CD4-positive, alpha-beta memory T cell (primary cell): Measurements from ENCODE around the gene SOX5. TPM values are rescaled to one million over a fixed set of nuclear protein-coding genes. Genes with fewer than 3 reads are reported as not detected.

Experiments used
- CTCF ChIA-PET: fragments of 350-600 bp; sonication (Branson Sonifier 250); formaldehyde crosslinking; loops from one replicate; lab custom pipeline; 2021; ENCODE audit warnings: inconsistent platforms; ENCODE audit not compliant: partially characterized antibody; lab: Charles Lee
- POLR2A ChIA-PET: fragments of 350-600 bp; sonication (Branson Sonifier 250); formaldehyde crosslinking; loops from one replicate; lab custom pipeline; 2021; ENCODE audit not compliant: partially characterized antibody; lab: Charles Lee
- DNase-seq, 5 donors: peaks; one replicate each; pipeline versions ENCODE4 v3.0.0 to v3.0.0-alpha.2; 2020 to 2022; ENCODE audit warnings: mixed read lengths in 1 of 5
- H3K27ac ChIP-seq: one replicate; pipeline ENCODE4 v1.7.0; 2013; ENCODE audit warnings: low read depth, low read length
- H3K27me3 ChIP-seq: 2 replicates; pipeline ENCODE4 v1.7.0; 2013; ENCODE audit warnings: mild to moderate bottlenecking, low read length, moderate library complexity; ENCODE audit not compliant: insufficient read depth
- H3K36me3 ChIP-seq: 2 replicates; pipeline ENCODE4 v1.7.0; 2013; ENCODE audit warnings: mild to moderate bottlenecking, low read length, moderate library complexity; ENCODE audit not compliant: insufficient read depth
- H3K4me1 ChIP-seq: 2 replicates; pipeline ENCODE4 v1.7.0; 2013; ENCODE audit warnings: mild to moderate bottlenecking, low read length, moderate library complexity; ENCODE audit not compliant: insufficient read depth
- H3K4me3 ChIP-seq, 2 donors: one replicate each; pipeline ENCODE4 v1.7.0; 2013; ENCODE audit warnings: low read length in 2 of 2, mild to moderate bottlenecking in 1 of 2
- H3K9me3 ChIP-seq, 2 donors: one replicate each; pipeline ENCODE4 v1.7.0; 2013; ENCODE audit warnings: low read length in 2 of 2, control low read depth in 1 of 2; ENCODE audit not compliant: control insufficient read depth in 1 of 2
- H3K27ac Mint-ChIP-seq, 7 donors: one replicate each; pipeline ENCODE4 v1.8.0; 2020 to 2021; ENCODE audit warnings: mixed read lengths in 7 of 7, mild to moderate bottlenecking in 6 of 7, inconsistent platforms in 3 of 7, moderate library complexity in 3 of 7
- H3K27me3 Mint-ChIP-seq, 2 donors: one replicate each; pipeline ENCODE4 v1.8.0; 2020 to 2021; ENCODE audit warnings: mixed read lengths in 2 of 2
- H3K36me3 Mint-ChIP-seq, 2 donors: one replicate each; pipeline ENCODE4 v1.8.0; 2020 to 2021; ENCODE audit warnings: mixed read lengths in 2 of 2, inconsistent platforms in 1 of 2, mild to moderate bottlenecking in 1 of 2
- H3K4me1 Mint-ChIP-seq, 4 donors: one replicate each; pipeline ENCODE4 v1.8.0; 2020 to 2021; ENCODE audit warnings: mixed read lengths in 4 of 4, mild to moderate bottlenecking in 1 of 4
- H3K4me3 Mint-ChIP-seq, 8 donors: one replicate each; pipeline ENCODE4 v1.8.0; 2020 to 2021; ENCODE audit warnings: mixed read lengths in 8 of 8, mild to moderate bottlenecking in 7 of 8, moderate library complexity in 6 of 8, inconsistent platforms in 3 of 8
- H3K9me3 Mint-ChIP-seq, 8 donors: one replicate each; pipeline ENCODE4 v1.8.0; 2020 to 2021; ENCODE audit warnings: mixed read lengths in 8 of 8, mild to moderate bottlenecking in 5 of 8, inconsistent platforms in 3 of 8, moderate library complexity in 1 of 8
- intact Hi-C: fragments of 100-400 bp; cut with micrococcal nuclease; formaldehyde crosslinking; loops from one replicate; pipeline ENCODE4 v1.15.1; 2023
- polyA plus RNA-seq, 2 donors: library from polyadenylated mRNA; unstranded; fragments of 300-500 nt; fragmentation: Illumina TruSeq; gene quantifications; one replicate each; pipeline ENCODE4 v1.2.3, GENCODE V29; 2021
- total RNA-seq, 2 experiments: library from RNA; stranded (reverse); gene quantifications; one replicate each; pipeline ENCODE4 v1.2.3, GENCODE V29; 2021

Gene SOX5
- total and polyA plus RNA-seq, 4 experiments from 2014 or later, result 0.29 TPM; not detected in 3

- Histone ChIP-seq H3K27ac (no peak overlapping the region), H3K36me3 (no peaks in the 10 kb centered on the region), H3K4me1 (no peaks in the 10 kb centered on the region), H3K9me3 (no peaks in the 10 kb centered on the region), H3K27me3 (no peaks in the 10 kb centered on the region), H3K4me3 (no peak overlapping the region)
- no peak overlapping the region for H3K4me3 Mint-ChIP-seq
- H3K36me3 Mint-ChIP-seq, result no peaks in the 10 kb centered on the region
- POLR2A ChIA-PET, result no interaction called here
- peaks cover 0 to 5% (median 0%) of the 10 kb centered on the region in 8 donors for H3K9me3 Mint-ChIP-seq
- H3K27me3 Mint-ChIP-seq, result no peaks in the 10 kb centered on the region
- CTCF ChIA-PET, result no interaction called here
- H3K27ac Mint-ChIP-seq, result no peak overlapping the region
- no peak for DNase-seq
- no peaks in the 10 kb centered on the region for H3K4me1 Mint-ChIP-seq
- intact Hi-C loops, result no loop called here
These were observed 37.9 kb downstream of the SOX5 start for GRCh38 chr12:23911574-23911973.

GRCh38 chr12:23909551-23909950, 39.9 kb downstream of the SOX5 start:
- H3K27ac Mint-ChIP-seq, result no peak overlapping the region
- H3K36me3 ChIP-seq, result no peaks in the 10 kb centered on the region
- no peaks in the 10 kb centered on the region for H3K27me3 ChIP-seq
- H3K27ac ChIP-seq, result no peak overlapping the region
- H3K27me3 Mint-ChIP-seq, result no peaks in the 10 kb centered on the region
- H3K9me3 ChIP-seq, result no peaks in the 10 kb centered on the region
- intact Hi-C loops, result no loop called here
- no peak overlapping the region for H3K4me3 ChIP-seq
- POLR2A ChIA-PET, result no interaction called here
- peaks cover 0 to 5% (median 0%) of the 10 kb centered on the region in 8 donors for H3K9me3 Mint-ChIP-seq
- H3K4me1 Mint-ChIP-seq, result no peaks in the 10 kb centered on the region
- CTCF ChIA-PET, result no interaction called here
- no peaks in the 10 kb centered on the region for H3K4me1 ChIP-seq
- H3K4me3 Mint-ChIP-seq, result no peak overlapping the region
- DNase-seq, result no peak
- no peaks in the 10 kb centered on the region for H3K36me3 Mint-ChIP-seq

- Histone ChIP-seq H3K4me3 (no peak overlapping the region), H3K36me3 (no peaks in the 10 kb centered on the region), H3K27ac (no peak overlapping the region), H3K4me1 (no peaks in the 10 kb centered on the region), H3K9me3 (no peaks in the 10 kb centered on the region), H3K27me3 (no peaks in the 10 kb centered on the region)
- ChIA-PET POLR2A (no interaction called here), CTCF (no interaction called here)
- Mint-ChIP-seq H3K36me3 (no peaks in the 10 kb centered on the region), H3K27me3 (no peaks in the 10 kb centered on the region), H3K4me1 (no peaks in the 10 kb centered on the region), H3K9me3 (peaks cover 0 to 12% (median 0%) of the 10 kb centered on the region in 8 donors), H3K4me3 (no peak overlapping the region), H3K27ac (no peak overlapping the region)
- intact Hi-C loops, result no loop called here
- peak in 1 of 5 donors; percentile 38 for DNase-seq
These were observed 43.1 kb downstream of the SOX5 start for GRCh38 chr12:23906329-23906728.

GRCh38 chr12:23899434-23899833, 50.0 kb downstream of the SOX5 start:
- CTCF ChIA-PET, result no interaction called here
- no peaks in the 10 kb centered on the region for H3K4me1 Mint-ChIP-seq
- no peaks in the 10 kb centered on the region for H3K36me3 ChIP-seq
- H3K4me3 ChIP-seq, result no peak overlapping the region
- no peak for DNase-seq
- H3K4me3 Mint-ChIP-seq, result no peak overlapping the region
- no peaks in the 10 kb centered on the region for H3K36me3 Mint-ChIP-seq
- H3K4me1 ChIP-seq, result no peaks in the 10 kb centered on the region
- no peak overlapping the region for H3K27ac Mint-ChIP-seq
- H3K27me3 Mint-ChIP-seq, result no peaks in the 10 kb centered on the region
- peaks cover 0 to 8% (median 0%) of the 10 kb centered on the region in 8 donors for H3K9me3 Mint-ChIP-seq
- no peaks in the 10 kb centered on the region for H3K27me3 ChIP-seq
- no peaks in the 10 kb centered on the region for H3K9me3 ChIP-seq
- H3K27ac ChIP-seq, result no peak overlapping the region
- POLR2A ChIA-PET, result no interaction called here
- intact Hi-C loops, result no loop called here

- POLR2A ChIA-PET, result no interaction called here
- Histone ChIP-seq H3K27me3 (no peaks in the 10 kb centered on the region), H3K9me3 (no peaks in the 10 kb centered on the region), H3K36me3 (no peaks in the 10 kb centered on the region), H3K27ac (no peak overlapping the region), H3K4me3 (no peak overlapping the region), H3K4me1 (no peaks in the 10 kb centered on the region)
- CTCF ChIA-PET, result no interaction called here
- Mint-ChIP-seq H3K27me3 (no peaks in the 10 kb centered on the region), H3K27ac (no peak overlapping the region), H3K4me1 (no peaks in the 10 kb centered on the region), H3K4me3 (no peak overlapping the region), H3K9me3 (peaks cover 0 to 7% (median 0%) of the 10 kb centered on the region in 8 donors), H3K36me3 (no peaks in the 10 kb centered on the region)
- intact Hi-C loops, result no loop called here
- DNase-seq, result no peak
These were observed 51.3 kb downstream of the SOX5 start for GRCh38 chr12:23898121-23898520.

- no peak overlapping the region for H3K4me3 Mint-ChIP-seq
- DNase-seq, result no peak
- H3K9me3 Mint-ChIP-seq, result peaks cover 0 to 2% (median 0%) of the 10 kb centered on the region in 8 donors
- intact Hi-C loops, result no loop called here
- H3K27me3 Mint-ChIP-seq, result no peaks in the 10 kb centered on the region
- Histone ChIP-seq H3K36me3 (no peaks in the 10 kb centered on the region), H3K27me3 (no peaks in the 10 kb centered on the region), H3K9me3 (no peaks in the 10 kb centered on the region), H3K27ac (no peak overlapping the region), H3K4me1 (no peaks in the 10 kb centered on the region), H3K4me3 (no peak overlapping the region)
- no peak overlapping the region for H3K27ac Mint-ChIP-seq
- ChIA-PET CTCF (no interaction called here), POLR2A (no interaction called here)
- no peaks in the 10 kb centered on the region for H3K4me1 Mint-ChIP-seq
- no peaks in the 10 kb centered on the region for H3K36me3 Mint-ChIP-seq
These were observed 53.7 kb downstream of the SOX5 start for GRCh38 chr12:23895792-23896218.

GRCh38 chr12:23893611-23894010, 55.9 kb downstream of the SOX5 start:
- H3K27ac ChIP-seq, result no peak overlapping the region
- H3K27me3 ChIP-seq, result no peaks in the 10 kb centered on the region
- H3K36me3 ChIP-seq, result no peaks in the 10 kb centered on the region
- H3K4me3 ChIP-seq, result no peak overlapping the region
- no peaks in the 10 kb centered on the region for H3K27me3 Mint-ChIP-seq
- DNase-seq, result no peak
- ChIA-PET CTCF (no interaction called here), POLR2A (no interaction called here)
- no peaks in the 10 kb centered on the region for H3K36me3 Mint-ChIP-seq
- H3K4me3 Mint-ChIP-seq, result no peak overlapping the region
- intact Hi-C loops, result no loop called here
- H3K27ac Mint-ChIP-seq, result no peak overlapping the region
- no peaks in the 10 kb centered on the region for H3K9me3 ChIP-seq
- no peaks in the 10 kb centered on the region for H3K4me1 Mint-ChIP-seq
- H3K4me1 ChIP-seq, result no peaks in the 10 kb centered on the region
- peaks cover 0 to 4% (median 0%) of the 10 kb centered on the region in 8 donors for H3K9me3 Mint-ChIP-seq

GRCh38 chr12:23891115-23891514, 58.4 kb downstream of the SOX5 start:
- Mint-ChIP-seq H3K27me3 (no peaks in the 10 kb centered on the region), H3K9me3 (peaks cover 0 to 4% (median 0%) of the 10 kb centered on the region in 8 donors), H3K4me3 (no peak overlapping the region), H3K36me3 (no peaks in the 10 kb centered on the region), H3K27ac (no peak overlapping the region), H3K4me1 (no peaks in the 10 kb centered on the region)
- no peaks in the 10 kb centered on the region for H3K27me3 ChIP-seq
- intact Hi-C loops, result no loop called here
- ChIA-PET CTCF (no interaction called here), POLR2A (no interaction called here)
- H3K4me3 ChIP-seq, result no peak overlapping the region
- DNase-seq, result no peak
- no peak overlapping the region for H3K27ac ChIP-seq
- no peaks in the 10 kb centered on the region for H3K9me3 ChIP-seq
- no peaks in the 10 kb centered on the region for H3K4me1 ChIP-seq
- H3K36me3 ChIP-seq, result no peaks in the 10 kb centered on the region
